ENCODE data around the gene ATP11A. TPM values are rescaled to one million over a fixed set of nuclear protein-coding genes. Genes with fewer than 3 reads are reported as not detected.
A peak's percentile ranks its signal among the peaks of the same experiment; 100 is the strongest.

Gene ATP11A
- total and polyA plus RNA-seq, 7 donors = 0.69 to 22.9 (median 9.6) TPM

GRCh38 chr13:112903606-112904195, 213.9 kb downstream of the ATP11A start:
- Histone ChIP-seq H3K4me1 (no peaks in the 10 kb centered on the region), H3K27me3 (peaks cover 0 to 14% (median 0%) of the 10 kb centered on the region in 3 donors), H3K36me3 (no peaks in the 10 kb centered on the region), H3K4me3 (no peak overlapping the region), H3K27ac (no peak overlapping the region), H3K9me3 (peaks cover 0 to 3% (median 0%) of the 10 kb centered on the region in 4 donors)
- intact Hi-C loops (cut with DNase I) = no loop called here
- TF ChIP-seq POLR2A (IDR thresholded peaks at IDR 0.05) (no peak), POLR2AphosphoS5 (IDR thresholded peaks at IDR 0.05) (no peak), EP300 (IDR thresholded peaks at IDR 0.05) (no peak), CTCF (IDR thresholded peaks at IDR 0.05) (no peak)
- peak; percentile 53 for DNase-seq
- 94 to 96% methylated on average over 19 of the region's 19 CpGs for WGBS, 2 donors

- no peak for DNase-seq
These were observed 214.7 kb downstream of the ATP11A start for GRCh38 chr13:112904436-112904960.

GRCh38 chr13:112905086-112905485, 215.2 kb downstream of the ATP11A start:
- WGBS, 2 donors = 96 to 97% methylated on average over 9 of the region's 9 CpGs
- TF ChIP-seq POLR2AphosphoS5 (IDR thresholded peaks at IDR 0.05) = no peak
- TF ChIP-seq POLR2A (IDR thresholded peaks at IDR 0.05) = no peak
- no peak for TF ChIP-seq CTCF (IDR thresholded peaks at IDR 0.05)
- no peak for TF ChIP-seq EP300 (IDR thresholded peaks at IDR 0.05)
- Histone ChIP-seq H3K4me1 (no peaks in the 10 kb centered on the region), H3K27me3 (peaks cover 0 to 15% (median 0%) of the 10 kb centered on the region in 3 donors), H3K27ac (no peak overlapping the region), H3K9me3 (peaks cover 0 to 3% (median 0%) of the 10 kb centered on the region in 4 donors), H3K4me3 (no peak overlapping the region), H3K36me3 (no peaks in the 10 kb centered on the region)
- no peak for DNase-seq
- intact Hi-C loops (cut with DNase I) = no loop called here

More at GRCh38 chr13:112904436-112904960, 214.7 kb downstream of the ATP11A start:
- H3K4me1 ChIP-seq = no peaks in the 10 kb centered on the region
- WGBS, 2 donors = 95 to 96% methylated on average over 13 of the region's 13 CpGs
- H3K27ac ChIP-seq = no peak overlapping the region
- H3K27me3 ChIP-seq = peaks cover 0 to 14% (median 0%) of the 10 kb centered on the region in 3 donors
- TF ChIP-seq CTCF (IDR thresholded peaks at IDR 0.05) = no peak
- TF ChIP-seq EP300 (IDR thresholded peaks at IDR 0.05) = no peak
- TF ChIP-seq POLR2AphosphoS5 (IDR thresholded peaks at IDR 0.05) = no peak
- no peak for TF ChIP-seq POLR2A (IDR thresholded peaks at IDR 0.05)
- no peaks in the 10 kb centered on the region for H3K36me3 ChIP-seq
- intact Hi-C loops (cut with DNase I) = no loop called here
- peaks cover 0 to 3% (median 0%) of the 10 kb centered on the region in 4 donors for H3K9me3 ChIP-seq
- no peak overlapping the region for H3K4me3 ChIP-seq

- intact Hi-C loops (cut with DNase I) = no loop called here
These were observed 215.8 kb downstream of the ATP11A start for GRCh38 chr13:112905619-112905989.

More at GRCh38 chr13:112905619-112905989, 215.8 kb downstream of the ATP11A start:
- no peak for DNase-seq
- Histone ChIP-seq H3K27ac (no peak overlapping the region), H3K9me3 (peaks cover 0 to 3% (median 0%) of the 10 kb centered on the region in 4 donors), H3K27me3 (peaks cover 0 to 17% (median 2%) of the 10 kb centered on the region in 3 donors), H3K36me3 (no peaks in the 10 kb centered on the region), H3K4me1 (no peaks in the 10 kb centered on the region), H3K4me3 (no peak overlapping the region)
- 88 to 93% methylated on average over 5 of the region's 5 CpGs for WGBS, 2 donors
- TF ChIP-seq CTCF (IDR thresholded peaks at IDR 0.05) = no peak
- no peak for TF ChIP-seq POLR2AphosphoS5 (IDR thresholded peaks at IDR 0.05)
- no peak for TF ChIP-seq EP300 (IDR thresholded peaks at IDR 0.05)
- no peak for TF ChIP-seq POLR2A (IDR thresholded peaks at IDR 0.05)

Measured in sigmoid colon (tissue), 7 donors.